ENCODE measurements around the gene EML4.
"Not testable (repeated sequence)": the region's sequence is repeated elsewhere in the genome, so short reads cannot be mapped to it uniquely, and the experiment has no call there.

The EML4 gene

GRCh38 chr2:42270757-42271156 lies 101.6 kb downstream of the EML4 start:
- in situ Hi-C loops (cut with HindIII; ENCODE audit: low sequenced_read_pairs): no loop called here
- DNase-seq (ENCODE audit: low read depth, low spot score): no peak
- TF ChIP-seq, protein P1, sequence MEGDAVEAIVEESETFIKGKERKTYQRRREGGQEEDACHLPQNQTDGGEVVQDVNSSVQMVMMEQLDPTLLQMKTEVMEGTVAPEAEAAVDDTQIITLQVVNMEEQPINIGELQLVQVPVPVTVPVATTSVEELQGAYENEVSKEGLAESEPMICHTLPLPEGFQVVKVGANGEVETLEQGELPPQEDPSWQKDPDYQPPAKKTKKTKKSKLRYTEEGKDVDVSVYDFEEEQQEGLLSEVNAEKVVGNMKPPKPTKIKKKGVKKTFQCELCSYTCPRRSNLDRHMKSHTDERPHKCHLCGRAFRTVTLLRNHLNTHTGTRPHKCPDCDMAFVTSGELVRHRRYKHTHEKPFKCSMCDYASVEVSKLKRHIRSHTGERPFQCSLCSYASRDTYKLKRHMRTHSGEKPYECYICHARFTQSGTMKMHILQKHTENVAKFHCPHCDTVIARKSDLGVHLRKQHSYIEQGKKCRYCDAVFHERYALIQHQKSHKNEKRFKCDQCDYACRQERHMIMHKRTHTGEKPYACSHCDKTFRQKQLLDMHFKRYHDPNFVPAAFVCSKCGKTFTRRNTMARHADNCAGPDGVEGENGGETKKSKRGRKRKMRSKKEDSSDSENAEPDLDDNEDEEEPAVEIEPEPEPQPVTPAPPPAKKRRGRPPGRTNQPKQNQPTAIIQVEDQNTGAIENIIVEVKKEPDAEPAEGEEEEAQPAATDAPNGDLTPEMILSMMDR (IDR thresholded peaks at IDR 0.05; ENCODE audit: low read depth, low read length): no peak
- H3K4me3 ChIP-seq (ENCODE audit: low read depth, low read length): no peak overlapping the region

- DNase-seq (ENCODE audit: low read depth, low spot score); in situ Hi-C loops (cut with HindIII; ENCODE audit: low sequenced_read_pairs); H3K4me3 ChIP-seq (ENCODE audit: low read depth, low read length): not testable (repeated sequence)
Observed at GRCh38 chr2:42271246-42271645, 102.1 kb downstream of the EML4 start.

GRCh38 chr2:42274863-42275262 lies 105.7 kb downstream of the EML4 start:
- in situ Hi-C loops (cut with HindIII; ENCODE audit: low sequenced_read_pairs): no loop called here

DNA sequence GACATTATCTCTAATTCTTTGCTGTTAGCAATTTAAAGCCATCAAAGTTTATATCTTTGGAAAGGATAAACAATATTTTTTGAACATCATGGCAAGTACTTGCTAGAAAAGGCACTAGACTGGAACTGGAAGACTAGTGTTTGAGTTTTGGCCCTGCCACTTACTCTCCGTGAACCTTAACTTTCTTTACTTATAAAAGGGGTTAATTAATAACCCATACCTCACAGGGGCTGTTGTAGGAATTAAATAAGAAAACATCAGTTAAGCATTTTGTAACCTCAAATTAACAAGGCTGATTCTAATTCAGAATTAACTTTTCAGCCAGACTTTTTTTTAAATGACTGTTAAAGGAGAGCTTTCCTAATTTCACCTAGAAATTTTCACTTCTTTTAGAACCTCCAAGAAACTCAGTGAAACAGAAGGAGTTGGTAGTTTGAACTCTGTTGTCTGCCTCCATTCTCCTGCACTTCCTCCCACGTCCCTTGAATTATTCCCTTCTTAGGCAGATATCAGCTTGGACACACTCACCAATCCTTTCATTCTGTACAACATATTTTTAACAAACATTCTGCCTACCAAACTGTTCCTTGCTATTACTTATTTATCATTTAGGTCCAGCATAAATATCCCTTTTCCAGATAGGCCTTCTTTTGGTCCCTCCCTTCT lies 112.4 kb downstream of the EML4 start:
- TF ChIP-seq, protein P1 (IDR thresholded peaks at IDR 0.05; ENCODE audit: low read depth, low read length): no peak
- H3K4me3 ChIP-seq (ENCODE audit: low read depth, low read length): no peak overlapping the region
- no peak for DNase-seq (ENCODE audit: low read depth, low spot score)
- in situ Hi-C loops (cut with HindIII; ENCODE audit: low sequenced_read_pairs): no loop called here

More at GRCh38 chr2:42274863-42275262, 105.7 kb downstream of the EML4 start:
- TF ChIP-seq, protein P1 (IDR thresholded peaks at IDR 0.05; ENCODE audit: low read depth, low read length): peak; percentile 8
- no peak for DNase-seq (ENCODE audit: low read depth, low spot score)
- H3K4me3 ChIP-seq (ENCODE audit: low read depth, low read length): no peak overlapping the region

GRCh38 chr2:42284019-42284418 lies 114.9 kb downstream of the EML4 start:
- TF ChIP-seq, protein P1 (IDR thresholded peaks at IDR 0.05; ENCODE audit: low read depth, low read length): no peak
- DNase-seq (ENCODE audit: low read depth, low spot score): no peak
- in situ Hi-C loops (cut with HindIII; ENCODE audit: low sequenced_read_pairs): no loop called here
- no peak overlapping the region for H3K4me3 ChIP-seq (ENCODE audit: low read depth, low read length)

DNA sequence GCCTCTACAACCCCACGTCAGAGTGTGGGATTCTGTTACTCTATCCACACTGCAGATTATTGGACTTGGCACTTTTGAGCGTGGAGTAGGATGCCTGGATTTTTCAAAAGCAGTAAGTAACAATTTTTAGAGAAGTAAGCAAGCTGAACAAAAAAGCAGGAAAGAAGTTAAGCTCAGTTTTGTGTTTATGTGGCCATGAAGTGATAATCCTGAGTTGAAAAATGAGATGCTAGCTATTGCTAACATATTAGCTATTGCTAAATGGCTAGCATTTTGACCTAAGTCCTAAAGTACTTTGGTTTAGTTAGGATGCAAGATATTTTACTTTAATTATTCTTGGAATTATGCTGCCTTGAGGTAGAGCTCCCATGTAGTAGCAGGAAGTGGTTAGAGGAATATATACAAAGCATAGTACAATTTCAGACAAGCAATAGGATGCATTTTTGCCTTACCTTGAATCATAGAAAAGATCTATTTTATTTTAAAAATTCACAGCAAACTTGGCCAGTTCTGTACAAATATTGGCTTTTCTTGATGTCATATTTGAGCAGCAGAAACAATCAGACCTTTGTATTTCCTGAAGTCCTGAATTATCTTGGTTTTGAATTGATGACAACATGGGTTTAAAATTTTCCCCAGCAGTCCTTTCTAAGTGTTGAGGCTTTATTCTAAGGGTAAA lies 117.3 kb downstream of the EML4 start:
- H3K4me3 ChIP-seq (ENCODE audit: low read depth, low read length): no peak overlapping the region
- TF ChIP-seq, protein P1 (IDR thresholded peaks at IDR 0.05; ENCODE audit: low read depth, low read length): no peak
- DNase-seq (ENCODE audit: low read depth, low spot score): peak; percentile 34
- in situ Hi-C loops (cut with HindIII; ENCODE audit: low sequenced_read_pairs): no loop called here

DNA sequence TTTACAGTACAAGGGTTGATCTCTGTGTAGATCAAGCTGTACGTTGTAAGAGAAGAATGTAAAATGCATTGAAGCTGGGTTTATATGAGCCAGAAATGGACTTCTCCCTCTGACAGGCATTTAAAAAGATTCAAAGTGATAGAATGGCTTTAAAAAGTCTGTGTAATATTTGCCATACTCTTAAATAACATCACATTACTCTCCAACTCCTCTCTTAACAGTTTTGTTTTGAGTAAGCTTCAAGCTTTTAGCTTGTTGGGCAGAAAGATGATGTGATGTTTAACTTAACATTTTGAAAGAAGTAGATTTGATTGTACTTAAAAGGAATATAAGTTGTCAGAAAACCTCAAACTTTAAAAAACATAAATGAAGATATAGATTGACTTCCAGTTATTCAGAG lies 119.7 kb downstream of the EML4 start:
- TF ChIP-seq, protein P1 (IDR thresholded peaks at IDR 0.05; ENCODE audit: low read depth, low read length): no peak
- DNase-seq (ENCODE audit: low read depth, low spot score): no peak
- no peak overlapping the region for H3K4me3 ChIP-seq (ENCODE audit: low read depth, low read length)
- in situ Hi-C loops (cut with HindIII; ENCODE audit: low sequenced_read_pairs): no loop called here

Measured in astrocyte of the spinal cord (primary cell).